ENCODE results near the gene ACY1. TPM values are rescaled to one million over a fixed set of nuclear protein-coding genes. Genes with fewer than 3 reads are reported as not detected.
A peak's percentile ranks its signal among the peaks of the same experiment; 100 is the strongest.

The ACY1 gene
- total and polyA plus RNA-seq, 2 of the 13 experiments (the other 11 are each of a cell fraction or from before 2014, with no cell fraction given) = 113 to 162 TPM

- DNase-seq (ENCODE audit: low spot score) = no peak
- ChIA-PET CTCF (ENCODE audit: low intra/inter-chr PET ratio, low total read pairs) (no interaction called here), POLR2A (interaction anchor here (3.3 kb wide), 1 partner anchor 7 kb away, joined by 15 read pairs; the partner anchor contains the start of gene RRP9)
- TF ChIP-seq HNF4G (IDR thresholded peaks at IDR 0.05; ENCODE audit: borderline replicate concordance, low read depth, low read length) (no peak), HNF4G (CRISPR knock-in tag; IDR thresholded peaks at IDR 0.05; ENCODE audit: borderline replicate concordance, low read depth) (no peak), REST (IDR thresholded peaks at IDR 0.05; ENCODE audit: borderline replicate concordance in 1 of 2, low read depth in 1 of 2, low read length in 2 of 2) (peak in 1 of 2 experiments; percentile 71; a peak in 1 of 4 replicates)
- peaks cover 9% of the 10 kb centered on the region for H3K79me2 ChIP-seq (ENCODE audit: insufficient read depth, low read length)
- no peak overlapping the region for H3K4me3 ChIP-seq (replicated peaks in 1 of 3; ENCODE audit: insufficient read depth in 1 of 3, low read depth in 2 of 3, low read length in 3 of 3)
- H2AFZ ChIP-seq (ENCODE audit: low read length) = no peak overlapping the region
- peaks cover 7% of the 10 kb centered on the region for H3K4me1 ChIP-seq (ENCODE audit: insufficient read depth, low read length)
- no peak overlapping the region for H3K27ac ChIP-seq (ENCODE audit: extremely low read length, insufficient read depth, low read length)
- H3K9me3 ChIP-seq (ENCODE audit: low read length) = no peaks in the 10 kb centered on the region
- BruUV-seq (replicated peaks) = no TSS peak
- ATAC-seq = no peak
- intact Hi-C loops (cut with micrococcal nuclease; ENCODE audit: unreplicated experiment) (no loop called here), in situ Hi-C loops (cut with HindIII; ENCODE audit: extremely low pct_ligation_motif_present, low pct_unique_long_range_greater_than_20kb) (no loop called here)
- no peaks in the 10 kb centered on the region; the same call in 1 of the 2 replicates for H4K20me1 ChIP-seq (ENCODE audit: insufficient read depth, low read length)
- H3K36me3 ChIP-seq (replicated peaks in 1 of 2; ENCODE audit: control insufficient read depth in 1 of 2, insufficient read depth in 2 of 2, low read length in 2 of 2) = peaks cover 21 to 59% of the 10 kb centered on the region in 2 experiments; a peak in 4 of 5 replicates
- WGBS (ENCODE audit: low lambda C conversion rate) = 100% methylated on average over 6 of the region's 11 CpGs
- H3K4me2 ChIP-seq (ENCODE audit: low read depth, low read length) = no peak overlapping the region
- no peaks in the 10 kb centered on the region for H3K27me3 ChIP-seq (ENCODE audit: control insufficient read depth in 1 of 2, insufficient read depth in 2 of 2, low read length in 2 of 2)
- FAIRE-seq = no peak
- H3K9ac ChIP-seq (ENCODE audit: insufficient read depth, low read depth, low read length) = no peak overlapping the region
Measured at GRCh38 chr3:51934139-51934850, 49.0 kb upstream of the ACY1 start.

All from HepG2 (cell line).